ENCODE results near the gene MELTF.

MELTF gene

DNA sequence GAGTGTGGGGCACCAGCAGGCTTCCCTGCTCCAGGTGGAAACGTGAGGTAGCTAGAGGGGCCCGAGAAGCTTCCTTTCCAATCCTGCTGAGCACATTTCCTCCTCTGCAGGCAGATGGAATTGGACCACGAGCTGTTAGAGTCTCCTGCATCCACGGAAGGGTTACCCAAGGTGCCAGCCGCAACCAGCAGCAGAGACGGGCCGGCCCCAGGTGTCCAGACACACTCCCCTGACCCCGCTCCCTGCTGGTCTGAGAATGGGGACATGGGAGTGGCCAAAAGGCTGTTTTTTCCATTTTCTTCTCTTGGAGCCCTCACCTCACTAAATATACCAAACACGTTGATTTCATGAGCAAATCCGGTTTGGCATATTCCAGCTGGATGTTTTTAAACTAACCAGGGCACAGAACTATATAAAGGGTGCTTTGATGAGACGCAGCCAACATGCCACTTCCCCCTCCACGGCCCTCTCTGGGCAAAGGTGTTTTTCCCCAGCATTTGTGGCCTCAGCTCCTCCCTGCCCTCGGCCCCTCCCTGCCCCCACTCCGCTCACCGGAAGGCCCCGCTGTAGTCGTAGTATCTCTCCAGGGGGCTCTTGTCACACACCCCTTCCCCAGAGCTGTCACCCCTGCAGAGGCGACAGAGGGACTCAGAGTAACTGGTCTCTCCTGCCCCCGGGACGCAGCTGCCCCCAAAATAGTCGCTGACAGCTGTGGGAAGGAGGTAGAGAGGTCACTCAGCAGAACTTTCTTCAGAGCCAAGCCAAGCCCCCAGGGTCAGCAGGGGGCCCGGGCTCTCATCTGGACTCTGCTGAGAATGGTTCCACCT is 7.0 kb downstream of the MELTF start:
- no peak for DNase-seq (ENCODE audit: low spot score)
- H3K9me3 Mint-ChIP-seq, result no peaks in the 10 kb centered on the region
- no peak overlapping the region for H3K27ac Mint-ChIP-seq
- H3K4me1 Mint-ChIP-seq (ENCODE audit: low read depth), result peaks cover 5% of the 10 kb centered on the region
- H3K4me3 Mint-ChIP-seq, result no peak overlapping the region
- no peaks in the 10 kb centered on the region for H3K36me3 Mint-ChIP-seq (ENCODE audit: low read depth)
- H3K27me3 Mint-ChIP-seq (ENCODE audit: low read depth), result peaks cover 16% of the 10 kb centered on the region

DNA sequence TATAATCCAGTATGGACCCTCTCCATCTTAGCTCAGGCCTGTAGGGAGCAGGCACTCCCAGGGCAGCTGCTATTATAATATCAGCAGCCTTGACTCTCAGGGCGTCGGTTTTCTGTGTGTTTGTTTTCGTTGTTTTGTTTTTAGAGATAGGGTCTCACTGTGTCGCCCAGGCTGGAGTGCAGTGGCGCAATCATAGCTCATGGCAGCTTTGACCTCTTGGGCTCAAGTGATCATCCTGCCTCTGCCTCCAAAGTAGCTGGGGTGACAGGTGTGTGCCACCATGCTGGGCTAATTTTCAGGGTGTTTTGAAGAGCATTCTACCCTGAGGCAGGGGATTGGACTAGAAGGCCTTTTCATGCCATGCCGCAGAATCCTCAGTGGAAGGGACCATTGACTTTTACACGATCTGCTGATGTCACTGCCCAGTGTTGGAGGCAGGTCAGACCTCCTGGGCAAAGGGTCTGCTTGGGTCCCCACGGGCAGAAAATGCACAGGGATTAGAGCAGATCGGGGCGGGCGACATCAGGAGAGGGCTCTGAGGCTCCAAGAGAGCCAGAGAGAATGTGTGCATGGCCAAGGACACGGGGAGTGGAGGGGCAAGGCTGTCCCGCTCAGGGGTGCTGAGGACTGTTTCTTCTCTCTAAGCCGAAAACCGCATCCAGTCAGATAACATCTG is 7.8 kb downstream of the MELTF start:
- peaks cover 5% of the 10 kb centered on the region for H3K4me1 Mint-ChIP-seq (ENCODE audit: low read depth)
- no peaks in the 10 kb centered on the region for H3K36me3 Mint-ChIP-seq (ENCODE audit: low read depth)
- H3K27me3 Mint-ChIP-seq (ENCODE audit: low read depth), result peaks cover 16% of the 10 kb centered on the region
- no peak overlapping the region for H3K27ac Mint-ChIP-seq
- DNase-seq (ENCODE audit: low spot score), result no peak
- no peaks in the 10 kb centered on the region for H3K9me3 Mint-ChIP-seq
- H3K4me3 Mint-ChIP-seq, result no peak overlapping the region

DNA sequence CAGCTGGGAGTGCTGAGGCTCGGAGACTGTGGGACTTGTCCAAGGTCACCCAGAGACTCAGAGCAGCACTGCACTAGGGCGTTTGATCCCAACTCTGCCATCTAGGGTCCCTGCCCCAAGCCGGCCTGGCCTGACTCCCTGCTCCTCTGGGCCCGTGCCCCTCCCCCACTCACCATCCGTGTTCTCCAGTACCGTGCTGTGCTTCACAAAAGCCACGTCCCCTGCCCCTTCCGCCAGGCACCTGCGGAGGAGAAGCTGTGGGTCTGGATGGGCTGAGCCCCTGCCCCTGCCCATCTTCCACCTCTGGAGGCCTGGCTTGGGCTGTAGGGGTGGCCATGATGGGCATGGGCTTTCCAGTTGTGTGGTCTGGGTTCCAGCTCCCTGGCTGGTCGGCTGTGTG is 8.4 kb downstream of the MELTF start:
- Mint-ChIP-seq H3K9me3 (no peaks in the 10 kb centered on the region), H3K27ac (no peak overlapping the region), H3K36me3 (ENCODE audit: low read depth) (no peaks in the 10 kb centered on the region), H3K27me3 (ENCODE audit: low read depth) (peaks cover 16% of the 10 kb centered on the region), H3K4me1 (ENCODE audit: low read depth) (peaks cover 5% of the 10 kb centered on the region), H3K4me3 (no peak overlapping the region)
- DNase-seq (ENCODE audit: low spot score), result no peak

DNA sequence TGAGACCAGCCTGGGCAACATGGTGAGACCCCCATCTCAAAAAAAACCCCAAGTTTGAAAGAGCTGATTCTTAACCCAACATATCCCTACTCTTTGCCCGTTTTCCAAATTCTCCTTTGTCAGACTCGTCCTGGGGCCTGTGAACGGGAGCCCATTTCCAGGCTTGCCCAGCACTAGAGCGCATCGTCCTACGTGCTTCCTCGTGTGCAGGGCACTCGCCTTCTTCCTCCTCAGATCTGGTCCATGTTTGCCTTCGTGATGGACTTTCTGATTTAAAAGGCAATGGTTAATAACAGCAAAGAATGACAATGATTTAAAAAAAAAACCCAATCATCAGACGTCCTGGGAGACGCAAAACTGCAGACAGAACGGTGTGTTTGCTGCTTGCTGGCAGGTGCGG is 10.1 kb downstream of the MELTF start:
- DNase-seq (ENCODE audit: low spot score), result no peak
- Mint-ChIP-seq H3K4me1 (ENCODE audit: low read depth) (peaks cover 5% of the 10 kb centered on the region), H3K9me3 (no peaks in the 10 kb centered on the region), H3K4me3 (no peak overlapping the region), H3K36me3 (ENCODE audit: low read depth) (no peaks in the 10 kb centered on the region), H3K27me3 (ENCODE audit: low read depth) (peaks cover 11% of the 10 kb centered on the region), H3K27ac (no peak overlapping the region)

DNA sequence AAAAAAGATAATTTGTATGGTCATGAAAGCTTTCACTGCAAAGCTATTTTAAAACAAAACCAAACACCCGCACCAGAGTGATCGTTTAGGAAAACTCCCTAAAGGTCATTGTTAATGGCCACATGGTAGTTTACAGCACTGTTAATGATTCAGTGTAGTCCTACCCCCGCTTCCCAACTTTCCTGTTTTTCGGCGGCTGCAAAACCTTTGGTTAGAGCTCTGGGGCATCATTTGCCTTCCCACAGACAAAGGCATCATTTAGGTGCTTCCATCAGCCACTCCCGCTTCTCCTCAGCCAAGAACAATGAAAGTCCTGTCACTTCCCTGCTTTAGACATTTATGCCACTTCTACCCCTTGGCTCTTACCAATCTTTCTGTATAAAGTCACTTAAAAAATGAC is 10.6 kb downstream of the MELTF start:
- no peak for DNase-seq (ENCODE audit: low spot score)
- H3K36me3 Mint-ChIP-seq (ENCODE audit: low read depth), result no peaks in the 10 kb centered on the region
- H3K4me1 Mint-ChIP-seq (ENCODE audit: low read depth), result peaks cover 5% of the 10 kb centered on the region
- peaks cover 11% of the 10 kb centered on the region for H3K27me3 Mint-ChIP-seq (ENCODE audit: low read depth)
- H3K27ac Mint-ChIP-seq, result no peak overlapping the region
- H3K4me3 Mint-ChIP-seq, result no peak overlapping the region
- no peaks in the 10 kb centered on the region for H3K9me3 Mint-ChIP-seq

DNA sequence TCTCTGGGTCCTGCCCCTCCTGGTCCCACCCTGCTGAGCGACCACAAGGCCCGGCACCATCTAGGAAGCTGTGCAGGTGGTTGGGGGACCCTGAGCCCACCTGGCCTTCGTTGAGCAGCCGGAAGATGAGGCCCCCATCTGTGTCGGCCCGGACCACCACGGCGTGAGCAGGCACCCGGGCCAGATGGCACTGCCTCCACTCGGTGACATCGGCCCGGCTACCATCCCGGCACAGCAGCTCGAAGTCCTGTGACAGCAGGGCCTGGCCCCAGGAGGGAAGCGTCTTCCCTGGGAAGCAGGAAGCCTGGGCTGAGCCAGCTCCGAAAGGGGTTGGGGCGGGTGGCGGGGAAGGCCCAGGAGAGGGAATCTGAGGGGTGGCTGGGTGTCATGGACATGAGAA is 12.6 kb downstream of the MELTF start:
- Mint-ChIP-seq H3K4me1 (ENCODE audit: low read depth) (no peaks in the 10 kb centered on the region), H3K9me3 (no peaks in the 10 kb centered on the region), H3K4me3 (no peak overlapping the region), H3K27me3 (ENCODE audit: low read depth) (peaks cover 9% of the 10 kb centered on the region), H3K27ac (no peak overlapping the region), H3K36me3 (ENCODE audit: low read depth) (no peaks in the 10 kb centered on the region)
- DNase-seq (ENCODE audit: low spot score), result no peak

DNA sequence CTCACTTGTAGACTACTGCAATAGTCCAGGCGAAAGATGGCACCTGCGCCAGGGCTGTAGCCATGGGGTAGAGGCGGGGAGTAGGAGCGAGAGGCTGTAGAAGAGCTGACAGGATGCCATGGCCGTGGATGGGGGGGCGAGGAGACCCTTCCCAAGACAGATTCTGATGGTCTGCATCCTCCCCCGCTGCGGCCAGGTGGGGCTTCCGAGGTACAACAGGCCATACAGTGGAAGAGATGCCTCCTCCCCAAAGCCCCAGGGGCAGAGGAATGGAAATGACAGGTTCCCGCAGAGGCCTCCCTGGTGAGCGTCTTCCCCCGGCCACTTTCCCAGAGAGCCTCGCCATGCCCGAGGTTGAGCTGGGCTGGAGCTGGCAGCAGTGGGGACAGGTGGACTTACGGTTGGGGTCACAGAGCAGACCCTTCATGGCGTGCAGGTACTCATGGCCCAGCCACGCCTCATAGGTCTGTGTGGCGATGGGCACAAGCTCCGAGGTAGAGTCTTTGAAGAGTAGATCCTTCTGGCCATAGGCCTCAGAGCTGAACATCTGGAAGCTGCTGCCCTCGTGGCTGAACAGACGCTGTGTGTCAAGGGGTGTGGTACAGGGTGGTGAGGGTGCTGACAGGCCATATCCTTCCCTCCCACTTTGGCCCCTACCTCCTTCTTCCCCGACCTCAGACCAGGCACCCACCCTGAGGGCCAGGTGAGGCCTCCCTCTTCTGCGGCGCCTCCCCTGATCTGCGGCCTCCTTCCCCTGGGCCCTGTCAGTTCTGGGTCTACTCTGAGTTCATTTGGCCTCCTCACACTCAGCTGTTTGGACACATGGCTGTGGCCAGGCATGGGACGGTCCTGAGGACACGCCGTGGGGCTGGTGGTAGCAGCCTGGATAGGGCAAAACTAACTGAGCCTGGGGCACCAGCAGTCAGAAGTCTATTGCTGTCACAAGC is 13.6 kb downstream of the MELTF start:
- H3K27me3 Mint-ChIP-seq (ENCODE audit: low read depth), result peaks cover 9% of the 10 kb centered on the region
- no peak for DNase-seq (ENCODE audit: low spot score)
- no peaks in the 10 kb centered on the region for H3K4me1 Mint-ChIP-seq (ENCODE audit: low read depth)
- H3K9me3 Mint-ChIP-seq, result no peaks in the 10 kb centered on the region
- H3K4me3 Mint-ChIP-seq, result no peak overlapping the region
- H3K36me3 Mint-ChIP-seq (ENCODE audit: low read depth), result no peaks in the 10 kb centered on the region
- no peak overlapping the region for H3K27ac Mint-ChIP-seq

DNA sequence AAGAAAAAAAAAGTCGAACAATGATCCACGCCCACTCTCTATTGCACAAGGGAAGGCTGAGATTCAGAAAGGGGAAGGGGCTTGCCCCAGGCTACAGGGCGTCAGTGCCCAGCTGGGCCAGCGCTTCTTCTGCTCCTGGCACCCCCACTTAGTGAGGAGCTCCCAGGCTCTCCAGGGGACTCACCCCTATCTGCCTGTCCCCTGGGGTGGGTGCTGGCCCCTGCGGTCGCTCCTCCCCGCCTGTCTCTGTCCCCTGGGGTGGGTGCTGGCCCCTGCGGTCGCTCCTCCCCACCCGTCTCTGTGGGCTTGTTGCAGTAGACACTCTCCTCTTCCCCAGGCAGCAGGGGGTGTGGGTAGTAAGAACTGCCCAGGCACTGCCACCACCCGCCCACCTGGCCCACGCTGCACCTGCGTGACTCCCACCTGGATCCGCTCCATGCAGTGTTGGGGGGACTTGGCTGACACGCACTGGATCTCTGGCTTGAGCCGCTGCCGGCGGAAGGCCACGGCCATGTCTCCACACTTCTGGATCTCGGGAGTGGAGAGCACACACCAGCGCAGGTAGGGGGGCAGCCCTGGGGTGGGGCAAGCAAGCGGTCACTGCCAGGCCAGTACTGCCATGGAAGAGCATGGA is 14.6 kb downstream of the MELTF start:
- DNase-seq (ENCODE audit: low spot score), result no peak
- H3K27ac Mint-ChIP-seq, result no peak overlapping the region
- H3K27me3 Mint-ChIP-seq (ENCODE audit: low read depth), result peaks cover 6% of the 10 kb centered on the region
- H3K4me3 Mint-ChIP-seq, result no peak overlapping the region
- no peaks in the 10 kb centered on the region for H3K9me3 Mint-ChIP-seq
- no peaks in the 10 kb centered on the region for H3K4me1 Mint-ChIP-seq (ENCODE audit: low read depth)
- H3K36me3 Mint-ChIP-seq (ENCODE audit: low read depth), result no peaks in the 10 kb centered on the region

DNA sequence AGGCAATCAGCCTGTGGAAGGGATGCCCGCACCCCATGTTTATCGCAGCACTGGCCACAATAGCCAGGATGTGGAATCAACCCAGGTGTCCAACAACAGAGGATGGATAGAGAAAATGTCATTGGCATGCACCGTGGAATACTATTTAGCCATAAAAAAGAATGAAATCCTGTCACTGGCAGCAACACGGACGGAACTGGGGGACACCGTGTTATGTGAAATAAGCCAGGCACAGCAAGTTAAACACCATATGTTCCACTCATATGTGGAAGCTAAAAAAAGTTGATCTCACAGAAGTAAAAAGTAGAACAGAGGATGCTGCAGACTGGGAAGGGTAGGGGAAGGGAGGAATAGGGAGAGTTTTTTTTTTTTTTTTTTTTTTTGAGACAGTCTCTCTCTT is 15.6 kb downstream of the MELTF start:
- DNase-seq (ENCODE audit: low spot score), result no peak
- Mint-ChIP-seq H3K4me3 (no peak overlapping the region), H3K27ac (no peak overlapping the region), H3K9me3 (no peaks in the 10 kb centered on the region), H3K4me1 (ENCODE audit: low read depth) (no peaks in the 10 kb centered on the region), H3K27me3 (ENCODE audit: low read depth) (no peaks in the 10 kb centered on the region), H3K36me3 (ENCODE audit: low read depth) (no peaks in the 10 kb centered on the region)

DNA sequence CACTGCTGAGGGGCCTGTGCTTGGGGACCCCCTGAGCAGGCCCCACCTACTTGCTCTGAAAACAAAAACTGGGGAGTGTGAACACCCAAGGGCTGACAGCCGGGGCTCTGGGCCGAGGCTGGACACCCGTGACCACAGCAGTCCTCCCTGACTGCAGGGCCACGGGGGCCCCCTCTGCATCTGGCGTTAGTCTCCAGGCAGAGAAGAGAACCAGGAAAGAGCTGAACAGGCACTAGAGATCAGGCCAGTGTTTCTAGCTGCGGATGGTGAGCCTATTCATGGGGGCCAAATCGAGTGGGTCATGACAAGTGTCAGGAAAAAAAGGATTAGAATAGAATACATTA is 17.1 kb downstream of the MELTF start:
- no peaks in the 10 kb centered on the region for H3K9me3 Mint-ChIP-seq
- H3K36me3 Mint-ChIP-seq (ENCODE audit: low read depth), result no peaks in the 10 kb centered on the region
- H3K4me3 Mint-ChIP-seq, result no peak overlapping the region
- H3K27me3 Mint-ChIP-seq (ENCODE audit: low read depth), result no peaks in the 10 kb centered on the region
- no peak for DNase-seq (ENCODE audit: low spot score)
- H3K4me1 Mint-ChIP-seq (ENCODE audit: low read depth), result no peaks in the 10 kb centered on the region
- H3K27ac Mint-ChIP-seq, result no peak overlapping the region

DNA sequence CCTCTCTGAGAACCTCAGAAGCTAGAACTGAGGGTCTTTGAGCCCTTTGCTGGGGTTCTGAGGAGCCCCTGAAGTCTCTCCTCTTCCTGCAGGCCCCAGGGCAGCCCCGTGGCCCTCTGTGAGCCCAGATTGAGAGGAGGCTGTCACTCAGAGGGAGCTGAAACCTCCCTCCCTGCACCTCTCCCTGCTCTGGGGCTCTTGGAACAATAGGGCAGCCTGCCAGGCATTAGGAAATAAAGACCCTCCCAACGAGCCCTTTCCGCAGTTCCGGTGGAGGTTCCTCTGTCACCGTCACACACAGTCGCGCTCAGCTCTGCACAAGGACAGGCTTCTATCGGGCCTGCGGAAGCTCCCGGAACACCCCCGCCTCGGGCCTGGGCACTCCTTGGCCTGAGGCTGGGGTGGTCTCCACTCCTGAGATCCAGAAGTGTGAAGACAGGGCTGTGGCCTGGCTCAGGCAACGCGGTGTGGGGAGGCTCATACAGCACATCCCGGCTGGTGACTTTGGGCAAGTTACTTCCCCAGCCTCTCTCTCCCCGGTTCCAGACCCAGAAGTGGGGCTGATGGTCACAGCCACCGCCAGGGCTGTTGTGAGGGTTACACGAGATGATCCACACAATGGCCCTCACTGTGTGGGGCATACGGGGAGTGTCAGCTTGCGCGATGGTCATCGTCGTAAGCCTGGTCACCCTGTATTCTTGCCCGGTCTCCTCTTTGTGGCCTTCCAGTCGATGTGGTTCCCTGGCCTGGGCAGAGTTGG is 17.7 kb downstream of the MELTF start:
- no peak overlapping the region for H3K4me3 Mint-ChIP-seq
- no peak for DNase-seq (ENCODE audit: low spot score)
- no peaks in the 10 kb centered on the region for H3K4me1 Mint-ChIP-seq (ENCODE audit: low read depth)
- H3K36me3 Mint-ChIP-seq (ENCODE audit: low read depth), result no peaks in the 10 kb centered on the region
- no peaks in the 10 kb centered on the region for H3K9me3 Mint-ChIP-seq
- H3K27ac Mint-ChIP-seq, result no peak overlapping the region
- H3K27me3 Mint-ChIP-seq (ENCODE audit: low read depth), result no peaks in the 10 kb centered on the region

DNA sequence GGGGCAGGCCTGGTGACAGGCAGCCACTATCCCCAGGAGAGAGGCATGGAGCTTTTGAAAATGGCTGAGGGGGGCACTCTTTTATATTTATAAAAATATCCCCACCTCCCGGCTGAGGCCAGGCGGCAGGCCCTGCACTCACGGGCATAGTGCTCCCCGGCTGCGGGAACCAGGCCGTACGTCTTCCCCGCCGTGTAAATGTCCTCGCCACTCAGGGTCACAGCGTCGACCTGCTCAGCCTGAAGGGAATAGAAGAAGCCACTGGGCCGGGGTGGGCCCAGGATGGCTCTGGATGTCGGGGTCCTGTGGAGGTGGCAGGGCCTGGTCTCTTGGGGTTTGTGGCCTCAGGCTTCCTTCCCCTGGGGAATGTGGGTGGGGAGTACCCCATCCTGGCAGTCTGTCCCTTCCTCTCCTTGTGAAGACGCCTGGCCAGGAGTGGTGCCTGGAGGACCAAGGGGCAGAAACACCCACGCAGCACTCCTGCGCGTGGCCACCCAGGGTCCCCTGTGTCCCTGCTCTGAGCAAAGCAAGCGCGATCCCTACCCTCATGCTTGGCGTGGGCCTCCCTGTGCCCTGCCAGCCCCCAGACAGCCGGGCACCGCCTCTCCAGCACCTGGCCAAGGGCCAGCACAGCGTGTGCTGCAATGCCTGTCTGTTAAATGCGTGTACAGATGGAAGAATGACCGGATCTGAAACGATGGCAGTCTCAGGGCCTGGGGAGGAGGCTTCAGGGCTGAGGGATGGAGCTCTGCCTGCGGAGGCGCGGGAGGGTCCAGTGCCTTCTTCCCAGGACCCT is 18.9 kb downstream of the MELTF start:
- DNase-seq (ENCODE audit: low spot score), result no peak
- Mint-ChIP-seq H3K4me1 (ENCODE audit: low read depth) (no peaks in the 10 kb centered on the region), H3K4me3 (no peak overlapping the region), H3K27me3 (ENCODE audit: low read depth) (no peaks in the 10 kb centered on the region), H3K27ac (no peak overlapping the region), H3K9me3 (no peaks in the 10 kb centered on the region), H3K36me3 (ENCODE audit: low read depth) (no peaks in the 10 kb centered on the region)
